Neutrophil (primary cell): Measurements from ENCODE around the gene HAVCR1.
"Not testable (repeated sequence)": the region's sequence is repeated elsewhere in the genome, so short reads cannot be mapped to it uniquely, and the experiment has no call there.

ENCODE experiments used
- H3K27ac ChIP-seq: fragments of 200-600 bp; sonication (generic); 2 replicates; pipeline ENCODE4 v1.5.1; 2016; ENCODE audit warnings: mild to moderate bottlenecking, moderate library complexity
- H3K27me3 ChIP-seq: fragments of 200-600 bp; sonication (generic); 2 replicates; pipeline ENCODE4 v1.6.0; 2016; ENCODE audit warnings: mild to moderate bottlenecking
- H3K36me3 ChIP-seq: fragments of 200-600 bp; sonication (generic); 2 replicates; pipeline ENCODE4 v1.5.1; 2017
- H3K4me1 ChIP-seq, 2 experiments: fragments of 200-600 bp in 1 of 2; sonication (generic) in 1 of 2; 1 replicate in 1 of 2; 2 replicates in 1 of 2; pipeline versions ENCODE4 v1.5.1 to v1.6.1; 2013 to 2016; ENCODE audit warnings: low read depth in 1 of 2, low read length in 1 of 2, mild to moderate bottlenecking in 1 of 2, moderate library complexity in 1 of 2; ENCODE audit not compliant: control insufficient read depth in 1 of 2, insufficient read depth in 1 of 2
- H3K4me3 ChIP-seq, 2 experiments: fragments of 200-600 bp in 1 of 2; sonication (generic) in 1 of 2; 1 replicate in 1 of 2; 2 replicates in 1 of 2; pipeline ENCODE4 v1.5.1; 2013 to 2016; ENCODE audit warnings: low read depth in 1 of 2, low read length in 1 of 2, mild to moderate bottlenecking in 1 of 2, moderate library complexity in 1 of 2
- H3K9me3 ChIP-seq: fragments of 200-600 bp; sonication (generic); 2 replicates; pipeline ENCODE4 v1.5.1; 2016
- CTCF ChIP-seq: fragments of 200-600 bp; sonication (generic); IDR thresholded peaks from 2 replicates; pipeline ENCODE4 v1.5.1; 2016; ENCODE audit warnings: antibody characterized with exemption

HAVCR1 gene

GRCh38 chr5:157020511-157021222 lies 38.2 kb downstream of the HAVCR1 start:
- Histone ChIP-seq H3K36me3 (no peaks in the 10 kb centered on the region), H3K9me3 (no peaks in the 10 kb centered on the region), H3K27me3 (no peaks in the 10 kb centered on the region), H3K27ac (no peak overlapping the region), H3K4me3 (no peak overlapping the region), H3K4me1 (no peaks in the 10 kb centered on the region)
- TF ChIP-seq CTCF, result no peak

GRCh38 chr5:157020002-157020401 lies 38.9 kb downstream of the HAVCR1 start:
- no peaks in the 10 kb centered on the region for H3K36me3 ChIP-seq

GRCh38 chr5:157014143-157014542 lies 44.8 kb downstream of the HAVCR1 start:
- H3K4me1 ChIP-seq, H3K36me3 ChIP-seq, H3K4me3 ChIP-seq, H3K27ac ChIP-seq, H3K27me3 ChIP-seq, H3K9me3 ChIP-seq: not testable (repeated sequence)

More at GRCh38 chr5:157020002-157020401, 38.9 kb downstream of the HAVCR1 start:
- no peaks in the 10 kb centered on the region for H3K9me3 ChIP-seq
- H3K27ac ChIP-seq, result no peak overlapping the region
- H3K4me1 ChIP-seq, result no peaks in the 10 kb centered on the region
- no peak overlapping the region for H3K4me3 ChIP-seq
- TF ChIP-seq CTCF, result no peak
- H3K27me3 ChIP-seq, result no peaks in the 10 kb centered on the region

GRCh38 chr5:157006262-157006661 lies 52.7 kb downstream of the HAVCR1 start:
- Histone ChIP-seq H3K27ac (no peak overlapping the region), H3K4me3 (no peak overlapping the region), H3K27me3 (no peaks in the 10 kb centered on the region), H3K9me3 (no peaks in the 10 kb centered on the region), H3K36me3 (no peaks in the 10 kb centered on the region), H3K4me1 (no peaks in the 10 kb centered on the region)
- no peak for TF ChIP-seq CTCF

GRCh38 chr5:157004893-157005551 lies 53.9 kb downstream of the HAVCR1 start:
- no peak overlapping the region for H3K4me3 ChIP-seq
- no peaks in the 10 kb centered on the region for H3K4me1 ChIP-seq
- no peaks in the 10 kb centered on the region for H3K36me3 ChIP-seq
- no peaks in the 10 kb centered on the region for H3K9me3 ChIP-seq
- H3K27me3 ChIP-seq, result no peaks in the 10 kb centered on the region
- no peak overlapping the region for H3K27ac ChIP-seq
- no peak for TF ChIP-seq CTCF

GRCh38 chr5:156991714-156992113 lies 67.2 kb downstream of the HAVCR1 start:
- Histone ChIP-seq H3K9me3 (no peaks in the 10 kb centered on the region), H3K27ac (no peak overlapping the region), H3K4me1 (no peaks in the 10 kb centered on the region), H3K4me3 (no peak overlapping the region), H3K27me3 (no peaks in the 10 kb centered on the region), H3K36me3 (no peaks in the 10 kb centered on the region)
- no peak for TF ChIP-seq CTCF
